Liver (tissue), 9 donors: Measurements from ENCODE around the gene TCTN2. TPM values are rescaled to one million over a fixed set of nuclear protein-coding genes. Genes with fewer than 3 reads are reported as not detected.

Experiments
- DNase-seq: peaks from one replicate; pipeline ENCODE4 v3.0.0-alpha.2; 2017; ENCODE audit warnings: low spot score
- H3K27ac ChIP-seq, 2 donors: one replicate each; pipeline ENCODE4 v1.7.0; 2013; ENCODE audit warnings: inconsistent platforms in 2 of 2, low read length in 2 of 2, control low read depth in 1 of 2, low read depth in 1 of 2, mild to moderate bottlenecking in 1 of 2
- H3K27me3 ChIP-seq, 4 donors: one replicate each; pipeline versions ENCODE4 v1.6.1 to v1.7.0; 2013; ENCODE audit warnings: low read length in 3 of 4, inconsistent platforms in 1 of 4, mild to moderate bottlenecking in 1 of 4, moderate library complexity in 1 of 4; ENCODE audit not compliant: control insufficient read depth in 4 of 4, insufficient read depth in 4 of 4
- H3K36me3 ChIP-seq, 4 donors: one replicate each; pipeline versions ENCODE4 v1.6.1 to v1.7.0; 2013; ENCODE audit warnings: low read length in 3 of 4, mild to moderate bottlenecking in 3 of 4, low read depth in 1 of 4, moderate library complexity in 1 of 4; ENCODE audit not compliant: control insufficient read depth in 4 of 4, insufficient read depth in 3 of 4
- H3K4me1 ChIP-seq, 4 donors: one replicate each; pipeline versions ENCODE4 v1.6.1 to v1.7.0; 2013; ENCODE audit warnings: low read length in 3 of 4, mild to moderate bottlenecking in 3 of 4, moderate library complexity in 1 of 4; ENCODE audit not compliant: control insufficient read depth in 4 of 4, insufficient read depth in 4 of 4
- H3K4me3 ChIP-seq, 3 donors: one replicate each; pipeline versions ENCODE4 v1.6.1 to v1.7.0; 2013; ENCODE audit warnings: low read length in 3 of 3, control low read depth in 1 of 3, low read depth in 1 of 3, mild to moderate bottlenecking in 1 of 3
- H3K9ac ChIP-seq, 2 donors: one replicate each; pipeline ENCODE4 v1.7.0; 2013; ENCODE audit warnings: low read length in 2 of 2, mild to moderate bottlenecking in 2 of 2, moderate library complexity in 2 of 2, control low read depth in 1 of 2, low read depth in 1 of 2
- H3K9me3 ChIP-seq, 4 donors: one replicate each; pipeline versions ENCODE4 v1.6.1 to v1.7.0; 2013; ENCODE audit warnings: low read length in 3 of 4; ENCODE audit not compliant: control insufficient read depth in 4 of 4
- EGR1 ChIP-seq, 2 donors: IDR thresholded peaks; 2 replicates each; pipeline ENCODE4 v1.6.1; 2016 to 2018; ENCODE audit warnings: antibody characterized with exemption in 2 of 2, low read depth in 2 of 2
- FOXA1 ChIP-seq: IDR thresholded peaks from 2 replicates; pipeline ENCODE4 v1.6.1; 2016; ENCODE audit warnings: antibody characterized with exemption
- GABPA ChIP-seq, 2 donors: IDR thresholded peaks in 1 of 2; conservative IDR thresholded peaks in 1 of 2; 2 replicates each; pipeline ENCODE4 v1.6.1; 2016; ENCODE audit warnings: antibody characterized with exemption in 2 of 2, mild to moderate bottlenecking in 1 of 2, moderate library complexity in 1 of 2
- HNF4A ChIP-seq, 2 donors: conservative IDR thresholded peaks; 2 replicates each; pipeline ENCODE4 v1.6.1; 2016; ENCODE audit warnings: antibody characterized with exemption in 2 of 2, mild to moderate bottlenecking in 2 of 2
- HNF4G ChIP-seq: IDR thresholded peaks from 2 replicates; pipeline ENCODE4 v1.6.1; 2016; ENCODE audit warnings: antibody characterized with exemption
- JUND ChIP-seq, 2 donors: IDR thresholded peaks; 2 replicates each; pipeline ENCODE4 v1.6.1; 2016; ENCODE audit warnings: antibody characterized with exemption in 2 of 2
- NR2F2 ChIP-seq: IDR thresholded peaks from 2 replicates; pipeline ENCODE4 v1.6.1; 2016; ENCODE audit warnings: antibody characterized with exemption
- RAD21 ChIP-seq, 2 donors: IDR thresholded peaks; 2 replicates each; pipeline ENCODE4 v1.6.1; 2016; ENCODE audit warnings: antibody characterized with exemption in 2 of 2, mild to moderate bottlenecking in 2 of 2
- RXRA ChIP-seq, 2 donors: IDR thresholded peaks; 2 replicates each; pipeline ENCODE4 v1.6.1; 2017 to 2018; ENCODE audit warnings: antibody characterized with exemption in 2 of 2, mild to moderate bottlenecking in 1 of 2
- SP1 ChIP-seq: IDR thresholded peaks from 2 replicates; pipeline ENCODE4 v1.6.1; 2018; ENCODE audit warnings: antibody characterized with exemption, mild to moderate bottlenecking
- TAF1 ChIP-seq: conservative IDR thresholded peaks from 2 replicates; pipeline ENCODE4 v1.6.1; 2016; ENCODE audit warnings: antibody characterized with exemption, mild to moderate bottlenecking
- YY1 ChIP-seq: IDR thresholded peaks from 2 replicates; pipeline ENCODE4 v1.6.1; 2016; ENCODE audit warnings: antibody characterized with exemption, mild to moderate bottlenecking
- WGBS: extraction: QIAGEN DNeasy Blood & Tissue Kit; methylation state at CpG from one replicate; pipeline ENCODE4 v1.1.7; 2013; 5-methylcytosine and 5-hydroxymethylcytosine counted together
- polyA plus RNA-seq, 2 donors: library from polyadenylated mRNA; stranded (reverse) in 1 of 2; unstranded in 1 of 2; fragments of 200-250 nt in 1 of 2; fragments of >200 nt in 1 of 2; fragmentation: Nextera tagmentation in 1 of 2; extraction: Ambion mirVana in 1 of 2; gene quantifications; one replicate each; pipeline versions ENCODE4 v1.2.1 to v1.2.3, GENCODE V29; 2013 to 2015
- total RNA-seq, 2 donors: library from RNA; depleted of rRNA; stranded (reverse); fragments of >200 nt; gene quantifications; one replicate each; pipeline ENCODE4 v1.2.3, GENCODE V29; 2014
- TF ChIP-seq, protein P1 (sequence below): fragments of 150-350 bp; IDR thresholded peaks from 2 replicates; pipeline ENCODE4 v1.5.1; 2017; ENCODE audit warnings: improper control_type of control experiment, low read depth, low read length; ENCODE audit not compliant: missing input control
- TF ChIP-seq, protein P2 (sequence below): IDR thresholded peaks from 2 replicates; pipeline ENCODE4 v1.6.1; 2016; ENCODE audit warnings: antibody characterized with exemption
- TF ChIP-seq, protein P3 (sequence below): IDR thresholded peaks from 2 replicates; pipeline ENCODE4 v1.6.1; 2016; ENCODE audit warnings: antibody characterized with exemption
- TF ChIP-seq, protein P4 (sequence below): IDR thresholded peaks from 2 replicates; pipeline ENCODE4 v1.6.1; 2016; ENCODE audit warnings: antibody characterized with exemption, mild to moderate bottlenecking
- TF ChIP-seq, protein P5 (sequence below): IDR thresholded peaks from 2 replicates; pipeline ENCODE4 v1.6.1; 2016; ENCODE audit warnings: antibody characterized with exemption
- donor health status: healthy.
- donor health status: healthy.
- donor health status: healthy.
- donor health status: healthy.
- donor health status: healthy.

Gene TCTN2
- total and polyA plus RNA-seq, 4 donors: 0.38 to 1.9 (median 1.2) TPM

DNA sequence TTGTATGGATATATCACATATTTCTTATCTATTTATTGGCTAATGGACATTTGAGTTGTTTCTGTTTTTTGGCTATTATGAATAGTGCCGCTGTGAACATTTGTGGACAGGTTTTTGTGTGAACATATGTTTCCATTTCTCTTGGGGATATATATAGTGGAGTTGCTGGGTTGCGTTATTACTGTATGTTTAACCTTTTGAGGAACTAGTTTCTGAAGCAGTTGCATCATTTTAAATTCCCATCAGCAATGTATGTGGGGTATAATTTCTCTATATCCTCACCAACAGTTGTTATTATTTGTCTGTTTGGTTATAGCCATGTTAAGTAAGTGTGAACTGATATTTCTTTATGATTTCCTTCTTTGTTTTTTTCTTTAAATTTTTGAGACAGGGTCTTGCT is 10.7 kb downstream of the TCTN2 start:
- DNase-seq: no peak
- H3K27me3 ChIP-seq: no peaks in the 10 kb centered on the region
- no peaks in the 10 kb centered on the region for H3K36me3 ChIP-seq
- WGBS: 92% methylated on average over 2 of the region's 2 CpGs
- no peak overlapping the region for H3K9ac ChIP-seq
- H3K4me3 ChIP-seq: no peak overlapping the region
- H3K9me3 ChIP-seq: no peaks in the 10 kb centered on the region
- TF ChIP-seq, protein P1, sequence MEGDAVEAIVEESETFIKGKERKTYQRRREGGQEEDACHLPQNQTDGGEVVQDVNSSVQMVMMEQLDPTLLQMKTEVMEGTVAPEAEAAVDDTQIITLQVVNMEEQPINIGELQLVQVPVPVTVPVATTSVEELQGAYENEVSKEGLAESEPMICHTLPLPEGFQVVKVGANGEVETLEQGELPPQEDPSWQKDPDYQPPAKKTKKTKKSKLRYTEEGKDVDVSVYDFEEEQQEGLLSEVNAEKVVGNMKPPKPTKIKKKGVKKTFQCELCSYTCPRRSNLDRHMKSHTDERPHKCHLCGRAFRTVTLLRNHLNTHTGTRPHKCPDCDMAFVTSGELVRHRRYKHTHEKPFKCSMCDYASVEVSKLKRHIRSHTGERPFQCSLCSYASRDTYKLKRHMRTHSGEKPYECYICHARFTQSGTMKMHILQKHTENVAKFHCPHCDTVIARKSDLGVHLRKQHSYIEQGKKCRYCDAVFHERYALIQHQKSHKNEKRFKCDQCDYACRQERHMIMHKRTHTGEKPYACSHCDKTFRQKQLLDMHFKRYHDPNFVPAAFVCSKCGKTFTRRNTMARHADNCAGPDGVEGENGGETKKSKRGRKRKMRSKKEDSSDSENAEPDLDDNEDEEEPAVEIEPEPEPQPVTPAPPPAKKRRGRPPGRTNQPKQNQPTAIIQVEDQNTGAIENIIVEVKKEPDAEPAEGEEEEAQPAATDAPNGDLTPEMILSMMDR: no peak
- TF ChIP-seq TAF1: no peak
- TF ChIP-seq FOXA1: no peak
- no peak for TF ChIP-seq NR2F2
- no peak for TF ChIP-seq GABPA (IDR thresholded peaks at IDR 0.05 in 1 of 2, conservative IDR thresholded peaks at IDR 0.05 in 1 of 2)
- TF ChIP-seq, protein P2, sequence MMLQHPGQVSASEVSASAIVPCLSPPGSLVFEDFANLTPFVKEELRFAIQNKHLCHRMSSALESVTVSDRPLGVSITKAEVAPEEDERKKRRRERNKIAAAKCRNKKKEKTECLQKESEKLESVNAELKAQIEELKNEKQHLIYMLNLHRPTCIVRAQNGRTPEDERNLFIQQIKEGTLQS: no peak
- TF ChIP-seq SP1: no peak
- no peak for TF ChIP-seq HNF4A (conservative IDR thresholded peaks at IDR 0.05)
- no peak for TF ChIP-seq JUND (IDR thresholded peaks at IDR 0.05)
- TF ChIP-seq, protein P3, sequence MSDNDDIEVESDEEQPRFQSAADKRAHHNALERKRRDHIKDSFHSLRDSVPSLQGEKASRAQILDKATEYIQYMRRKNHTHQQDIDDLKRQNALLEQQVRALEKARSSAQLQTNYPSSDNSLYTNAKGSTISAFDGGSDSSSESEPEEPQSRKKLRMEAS: no peak
- TF ChIP-seq, protein P4, sequence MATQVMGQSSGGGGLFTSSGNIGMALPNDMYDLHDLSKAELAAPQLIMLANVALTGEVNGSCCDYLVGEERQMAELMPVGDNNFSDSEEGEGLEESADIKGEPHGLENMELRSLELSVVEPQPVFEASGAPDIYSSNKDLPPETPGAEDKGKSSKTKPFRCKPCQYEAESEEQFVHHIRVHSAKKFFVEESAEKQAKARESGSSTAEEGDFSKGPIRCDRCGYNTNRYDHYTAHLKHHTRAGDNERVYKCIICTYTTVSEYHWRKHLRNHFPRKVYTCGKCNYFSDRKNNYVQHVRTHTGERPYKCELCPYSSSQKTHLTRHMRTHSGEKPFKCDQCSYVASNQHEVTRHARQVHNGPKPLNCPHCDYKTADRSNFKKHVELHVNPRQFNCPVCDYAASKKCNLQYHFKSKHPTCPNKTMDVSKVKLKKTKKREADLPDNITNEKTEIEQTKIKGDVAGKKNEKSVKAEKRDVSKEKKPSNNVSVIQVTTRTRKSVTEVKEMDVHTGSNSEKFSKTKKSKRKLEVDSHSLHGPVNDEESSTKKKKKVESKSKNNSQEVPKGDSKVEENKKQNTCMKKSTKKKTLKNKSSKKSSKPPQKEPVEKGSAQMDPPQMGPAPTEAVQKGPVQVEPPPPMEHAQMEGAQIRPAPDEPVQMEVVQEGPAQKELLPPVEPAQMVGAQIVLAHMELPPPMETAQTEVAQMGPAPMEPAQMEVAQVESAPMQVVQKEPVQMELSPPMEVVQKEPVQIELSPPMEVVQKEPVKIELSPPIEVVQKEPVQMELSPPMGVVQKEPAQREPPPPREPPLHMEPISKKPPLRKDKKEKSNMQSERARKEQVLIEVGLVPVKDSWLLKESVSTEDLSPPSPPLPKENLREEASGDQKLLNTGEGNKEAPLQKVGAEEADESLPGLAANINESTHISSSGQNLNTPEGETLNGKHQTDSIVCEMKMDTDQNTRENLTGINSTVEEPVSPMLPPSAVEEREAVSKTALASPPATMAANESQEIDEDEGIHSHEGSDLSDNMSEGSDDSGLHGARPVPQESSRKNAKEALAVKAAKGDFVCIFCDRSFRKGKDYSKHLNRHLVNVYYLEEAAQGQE: no peak
- H3K4me1 ChIP-seq: no peaks in the 10 kb centered on the region
- H3K27ac ChIP-seq: no peak overlapping the region

DNA sequence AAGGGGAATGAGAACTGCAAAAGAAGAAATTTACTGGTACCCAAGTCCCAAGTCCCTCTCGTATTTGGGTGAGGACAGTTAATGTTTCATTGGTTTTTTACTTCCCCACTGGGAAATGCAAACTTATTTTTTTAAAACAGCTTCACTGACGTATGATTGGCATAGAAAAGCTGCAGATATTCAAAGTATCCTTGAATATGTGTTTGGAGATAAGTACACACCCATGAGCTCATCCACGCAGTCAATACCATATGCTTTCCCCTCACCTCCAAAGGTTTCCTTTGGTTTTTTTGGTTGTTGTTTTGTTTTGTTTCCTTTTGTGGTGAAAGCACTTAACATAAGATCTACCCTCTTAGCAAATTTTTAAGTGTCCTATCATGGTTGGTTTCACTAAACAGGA is 13.1 kb downstream of the TCTN2 start:
- Histone ChIP-seq H3K4me3 (no peak overlapping the region), H3K4me1 (no peaks in the 10 kb centered on the region), H3K36me3 (no peaks in the 10 kb centered on the region), H3K27ac (no peak overlapping the region), H3K9me3 (no peaks in the 10 kb centered on the region), H3K9ac (no peak overlapping the region), H3K27me3 (no peaks in the 10 kb centered on the region)
- no peak for DNase-seq
- 88% methylated on average over 3 of the region's 3 CpGs for WGBS
- TF ChIP-seq RAD21 (IDR thresholded peaks at IDR 0.05) (no peak), HNF4G (no peak), NR2F2 (no peak), SP1 (no peak), EGR1 (IDR thresholded peaks at IDR 0.05; ENCODE audit: low read depth in 2 of 2) (no peak), FOXA1 (no peak), RXRA (IDR thresholded peaks at IDR 0.05) (no peak), HNF4A (conservative IDR thresholded peaks at IDR 0.05) (no peak), GABPA (IDR thresholded peaks at IDR 0.05 in 1 of 2, conservative IDR thresholded peaks at IDR 0.05 in 1 of 2) (no peak), JUND (IDR thresholded peaks at IDR 0.05) (no peak), YY1 (no peak), TAF1 (no peak)
- TF ChIP-seq, protein P4: no peak
- TF ChIP-seq, protein P1: no peak
- TF ChIP-seq, protein P3: no peak
- TF ChIP-seq, protein P5, sequence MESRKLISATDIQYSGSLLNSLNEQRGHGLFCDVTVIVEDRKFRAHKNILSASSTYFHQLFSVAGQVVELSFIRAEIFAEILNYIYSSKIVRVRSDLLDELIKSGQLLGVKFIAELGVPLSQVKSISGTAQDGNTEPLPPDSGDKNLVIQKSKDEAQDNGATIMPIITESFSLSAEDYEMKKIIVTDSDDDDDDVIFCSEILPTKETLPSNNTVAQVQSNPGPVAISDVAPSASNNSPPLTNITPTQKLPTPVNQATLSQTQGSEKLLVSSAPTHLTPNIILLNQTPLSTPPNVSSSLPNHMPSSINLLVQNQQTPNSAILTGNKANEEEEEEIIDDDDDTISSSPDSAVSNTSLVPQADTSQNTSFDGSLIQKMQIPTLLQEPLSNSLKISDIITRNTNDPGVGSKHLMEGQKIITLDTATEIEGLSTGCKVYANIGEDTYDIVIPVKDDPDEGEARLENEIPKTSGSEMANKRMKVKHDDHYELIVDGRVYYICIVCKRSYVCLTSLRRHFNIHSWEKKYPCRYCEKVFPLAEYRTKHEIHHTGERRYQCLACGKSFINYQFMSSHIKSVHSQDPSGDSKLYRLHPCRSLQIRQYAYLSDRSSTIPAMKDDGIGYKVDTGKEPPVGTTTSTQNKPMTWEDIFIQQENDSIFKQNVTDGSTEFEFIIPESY: no peak
